Neuron (in vitro differentiated cells): ENCODE results near the gene ATP6AP2.

Experiments used
- H2AFZ ChIP-seq: one replicate; pipeline ENCODE4 v1.6.1; 2013; ENCODE audit warnings: low read depth, mild to moderate bottlenecking, inconsistent platforms, low read length, moderate library complexity
- H3K27me3 ChIP-seq: one replicate; pipeline ENCODE4 v1.6.1; 2013; ENCODE audit warnings: low read length; ENCODE audit not compliant: insufficient read depth
- H3K36me3 ChIP-seq: one replicate; pipeline ENCODE4 v1.6.1; 2013; ENCODE audit warnings: low read length; ENCODE audit not compliant: insufficient read depth
- H3K4me1 ChIP-seq: one replicate; pipeline ENCODE4 v1.6.1; 2013; ENCODE audit warnings: low read length; ENCODE audit not compliant: insufficient read depth
- H3K4me3 ChIP-seq: 2 replicates; pipeline ENCODE4 v1.5.1; 2013; ENCODE audit warnings: mild to moderate bottlenecking, low read length, moderate library complexity
- H3K9me3 ChIP-seq: one replicate; pipeline ENCODE4 v1.6.1; 2013; ENCODE audit warnings: low read length

Gene ATP6AP2, protein sequence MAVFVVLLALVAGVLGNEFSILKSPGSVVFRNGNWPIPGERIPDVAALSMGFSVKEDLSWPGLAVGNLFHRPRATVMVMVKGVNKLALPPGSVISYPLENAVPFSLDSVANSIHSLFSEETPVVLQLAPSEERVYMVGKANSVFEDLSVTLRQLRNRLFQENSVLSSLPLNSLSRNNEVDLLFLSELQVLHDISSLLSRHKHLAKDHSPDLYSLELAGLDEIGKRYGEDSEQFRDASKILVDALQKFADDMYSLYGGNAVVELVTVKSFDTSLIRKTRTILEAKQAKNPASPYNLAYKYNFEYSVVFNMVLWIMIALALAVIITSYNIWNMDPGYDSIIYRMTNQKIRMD

DNA sequence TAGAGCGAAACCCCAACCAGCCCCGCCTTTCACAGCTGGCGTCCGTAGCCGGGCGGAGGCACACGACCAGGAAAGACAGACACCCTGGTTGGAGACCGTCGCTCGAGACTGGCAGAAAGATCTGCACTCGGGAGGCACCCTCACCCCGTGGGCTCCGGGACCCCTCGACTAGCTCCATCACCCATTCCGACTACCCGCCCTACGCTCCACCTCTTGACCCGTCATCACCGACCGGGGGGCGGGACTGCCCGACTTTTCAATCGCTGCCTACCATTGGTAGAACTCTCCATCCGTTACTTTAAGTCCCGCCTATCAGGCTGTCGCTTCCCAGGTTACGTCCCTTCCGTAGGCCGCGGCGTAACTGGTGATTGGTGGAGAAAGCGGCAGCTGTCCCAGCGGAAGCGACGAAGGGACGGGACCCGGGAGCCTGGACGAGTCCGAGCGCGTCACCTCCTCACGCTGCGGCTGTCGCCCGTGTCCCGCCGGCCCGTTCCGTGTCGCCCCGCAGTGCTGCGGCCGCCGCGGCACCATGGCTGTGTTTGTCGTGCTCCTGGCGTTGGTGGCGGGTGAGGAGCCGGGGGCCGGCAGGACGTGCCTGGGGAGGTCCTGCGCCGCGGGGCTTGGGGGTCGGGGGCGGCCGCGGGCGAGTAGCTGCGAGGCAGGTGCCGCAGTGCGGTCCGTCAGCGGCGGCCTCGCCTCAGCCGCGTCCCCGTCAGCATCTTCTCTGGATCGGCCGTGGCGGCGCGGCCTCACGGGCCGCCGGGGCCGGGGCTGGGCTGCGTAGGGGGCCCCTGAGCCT is at the start of gene ATP6AP2:
Gene ATP6AP2 (plus strand): TSS at position 434 of the 799 bp plus-strand sequence. CDS start 96 bp downstream, at position 530.
- peak within 1 kb of the TSS; percentile 75 for H3K4me3 ChIP-seq
- H3K27me3 ChIP-seq = no peaks in the 10 kb centered on the region
- no peaks in the 10 kb centered on the region for H3K9me3 ChIP-seq
- H3K36me3 ChIP-seq = no peaks in the 10 kb centered on the region
- H3K4me1 ChIP-seq = no peaks in the 10 kb centered on the region
- peak within 1 kb of the TSS; percentile 72 for H2AFZ ChIP-seq

DNA sequence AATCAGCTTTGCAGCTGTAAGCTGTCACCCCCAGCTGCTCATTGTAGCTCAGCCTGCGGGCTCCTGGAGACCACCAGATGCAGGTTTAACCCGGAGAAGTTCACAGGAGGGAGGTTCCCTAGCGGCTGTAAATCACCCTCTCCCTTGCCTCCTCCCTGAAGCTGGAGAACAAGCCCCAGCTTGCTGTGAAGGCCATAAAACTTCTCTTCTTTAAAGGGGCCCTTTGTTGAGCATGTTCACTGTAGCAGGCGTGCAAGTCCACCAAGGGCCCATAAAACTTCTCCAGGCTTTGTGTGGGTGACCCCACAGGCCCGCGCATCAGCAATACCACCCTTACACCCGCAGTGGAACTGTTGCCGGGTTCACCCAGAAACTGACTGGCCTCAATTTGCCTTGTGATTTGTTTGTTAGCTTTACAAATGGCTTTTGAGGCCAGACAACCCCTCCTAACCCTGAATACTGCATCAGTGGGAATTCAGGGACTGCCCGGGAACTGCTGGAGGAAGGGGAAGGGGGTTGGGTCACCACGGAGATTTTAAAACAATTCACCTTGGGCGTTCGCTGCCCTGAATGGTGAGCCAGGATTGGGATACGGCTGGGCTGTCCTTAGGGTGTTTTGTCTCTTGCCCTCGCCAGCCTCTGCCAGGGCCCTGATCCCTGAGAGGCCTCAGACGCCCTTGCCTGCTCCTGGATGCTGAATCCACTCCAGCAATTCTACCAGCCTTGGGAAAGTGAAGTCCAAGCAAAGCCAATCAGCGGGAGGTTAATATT is 49.5 kb upstream of the ATP6AP2 start:
- H3K36me3 ChIP-seq = no peaks in the 10 kb centered on the region
- H3K27me3 ChIP-seq = no peaks in the 10 kb centered on the region
- H3K4me3 ChIP-seq = no peak overlapping the region
- H3K9me3 ChIP-seq = no peaks in the 10 kb centered on the region
- no peak overlapping the region for H2AFZ ChIP-seq
- peaks cover 3% of the 10 kb centered on the region for H3K4me1 ChIP-seq

DNA sequence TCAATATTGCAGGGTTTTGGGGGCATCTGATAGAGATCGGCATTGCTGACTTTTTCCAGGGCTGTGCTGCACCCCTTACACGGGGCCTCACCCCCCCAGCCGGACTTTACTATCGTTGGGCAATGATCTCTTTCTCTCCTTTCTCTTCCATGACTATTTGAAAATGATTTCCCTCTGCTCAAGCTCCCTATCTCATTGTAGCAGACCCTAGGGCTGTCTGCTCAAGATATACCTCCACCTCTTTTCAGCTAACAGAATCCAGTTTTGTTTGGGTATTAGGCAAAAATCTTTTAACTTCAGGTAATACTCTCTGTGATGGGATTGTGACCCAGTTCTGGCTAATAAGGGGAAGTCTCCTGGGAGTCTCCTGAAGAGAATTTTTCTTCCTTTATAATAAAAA is 43.5 kb upstream of the ATP6AP2 start:
- H3K4me3 ChIP-seq = no peak overlapping the region
- no peaks in the 10 kb centered on the region for H3K36me3 ChIP-seq
- H3K4me1 ChIP-seq = no peaks in the 10 kb centered on the region
- H3K9me3 ChIP-seq = no peaks in the 10 kb centered on the region
- H3K27me3 ChIP-seq = peaks cover 10% of the 10 kb centered on the region
- no peak overlapping the region for H2AFZ ChIP-seq

DNA sequence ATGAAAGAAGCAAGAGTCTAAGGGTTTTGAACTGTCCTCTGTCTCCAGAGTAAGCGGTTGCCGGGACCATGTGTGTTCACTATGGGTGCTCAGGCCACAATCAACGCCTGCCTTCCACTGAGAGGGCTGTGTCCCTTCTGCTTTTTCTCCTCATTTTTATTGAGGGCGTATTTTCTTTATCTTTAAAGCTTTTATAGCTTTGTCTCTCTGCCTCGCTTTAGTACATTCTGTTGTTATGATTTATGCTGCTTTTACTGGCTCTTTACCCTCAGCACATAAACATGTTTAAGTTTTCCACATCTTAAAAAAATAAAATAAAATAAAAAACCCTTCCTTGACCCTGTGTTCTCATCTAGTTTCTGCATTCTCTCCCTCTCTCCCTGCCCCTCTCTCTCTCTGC is 42.4 kb upstream of the ATP6AP2 start:
- Histone ChIP-seq H3K4me1 (no peaks in the 10 kb centered on the region), H3K36me3 (no peaks in the 10 kb centered on the region), H3K9me3 (no peaks in the 10 kb centered on the region), H3K27me3 (peaks cover 10% of the 10 kb centered on the region), H3K4me3 (no peak overlapping the region), H2AFZ (no peak overlapping the region)

DNA sequence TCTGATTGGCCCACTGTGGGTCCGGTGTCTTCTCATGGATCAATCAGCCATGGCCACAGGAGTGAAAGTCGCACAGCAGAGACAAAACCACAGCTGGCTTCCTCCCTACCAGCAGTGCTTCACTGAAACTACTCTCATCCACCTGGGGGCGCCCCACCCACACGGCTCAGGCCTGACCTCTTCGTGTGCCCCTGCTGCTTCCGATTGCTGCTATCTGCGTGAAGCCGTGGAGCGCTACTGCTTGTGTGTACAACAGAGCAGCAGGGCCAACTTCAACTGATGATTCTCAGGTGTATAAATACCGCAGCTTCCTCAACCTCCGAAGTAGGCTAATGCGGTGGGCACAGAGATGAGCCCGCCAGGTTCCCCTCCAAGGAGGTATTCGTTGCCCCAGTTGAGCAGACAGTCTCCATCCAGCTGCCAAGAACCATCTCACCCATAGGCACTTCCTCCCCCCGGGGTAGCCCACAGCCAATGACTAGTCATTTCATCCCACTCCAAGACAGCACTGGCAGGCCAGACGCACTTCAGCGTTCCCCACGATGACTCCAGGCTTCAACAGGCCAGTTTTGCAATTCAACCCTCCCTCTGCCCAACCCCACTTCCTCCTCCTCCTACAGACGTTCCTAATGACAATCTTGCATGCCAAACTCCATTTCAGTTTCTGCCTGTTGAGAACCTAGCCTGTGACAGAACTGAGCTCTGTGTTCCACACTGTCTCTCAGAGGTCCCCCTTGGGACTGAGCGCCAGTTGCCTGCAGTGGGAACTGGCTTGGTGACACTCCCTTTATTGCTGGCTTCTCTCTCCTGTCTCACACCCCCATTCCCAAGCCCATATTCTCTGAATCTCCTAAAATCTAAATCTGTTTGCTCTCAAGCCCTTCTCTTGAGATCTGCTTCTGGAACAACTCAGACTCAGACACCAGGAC is 41.3 kb upstream of the ATP6AP2 start:
- Histone ChIP-seq H3K36me3 (no peaks in the 10 kb centered on the region), H3K4me1 (peaks cover 2% of the 10 kb centered on the region), H3K27me3 (peaks cover 10% of the 10 kb centered on the region), H3K9me3 (no peaks in the 10 kb centered on the region), H2AFZ (no peak overlapping the region), H3K4me3 (no peak overlapping the region)

DNA sequence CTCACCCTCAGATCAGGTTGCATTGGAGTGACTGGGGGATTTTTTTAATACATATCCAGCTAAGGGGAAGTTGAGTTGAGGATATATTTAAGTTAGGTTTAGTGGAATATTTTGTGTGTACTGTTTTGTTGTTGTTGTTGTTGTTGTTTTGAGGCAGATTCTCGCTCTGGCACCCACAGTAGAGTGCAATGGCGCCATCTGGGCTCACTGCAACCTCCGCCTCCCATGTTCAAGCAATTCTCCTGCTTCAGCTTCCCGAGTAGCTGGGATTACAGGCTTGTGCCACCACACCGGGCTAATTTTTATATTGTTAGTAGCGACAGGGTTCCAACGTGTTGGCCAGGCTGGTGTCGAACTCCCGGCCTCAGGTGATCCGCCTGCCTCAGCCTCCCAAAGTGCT is 38.6 kb upstream of the ATP6AP2 start:
- Histone ChIP-seq H3K36me3 (no peaks in the 10 kb centered on the region), H2AFZ (no peak overlapping the region), H3K9me3 (no peaks in the 10 kb centered on the region), H3K4me1 (peaks cover 5% of the 10 kb centered on the region), H3K27me3 (peaks cover 10% of the 10 kb centered on the region), H3K4me3 (no peak overlapping the region)

DNA sequence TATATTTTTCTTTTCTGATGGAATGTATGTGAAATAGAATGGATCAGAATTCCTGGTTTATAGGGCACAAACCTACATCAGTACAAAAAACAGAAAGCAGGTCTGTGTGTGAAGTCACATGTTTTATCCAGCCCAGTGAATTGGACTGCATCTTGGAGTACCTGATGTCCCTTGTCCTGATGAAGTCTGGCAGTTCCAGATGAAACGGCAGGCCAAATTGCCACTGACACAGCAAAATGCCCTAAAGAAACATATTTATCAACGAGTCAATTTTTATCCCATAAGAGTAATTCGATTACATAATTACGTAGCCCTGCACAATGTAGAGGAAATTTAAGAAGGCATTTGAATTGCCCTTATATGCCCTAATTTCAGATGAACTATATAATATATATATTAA is 37.8 kb upstream of the ATP6AP2 start:
- peaks cover 7% of the 10 kb centered on the region for H3K27me3 ChIP-seq

DNA sequence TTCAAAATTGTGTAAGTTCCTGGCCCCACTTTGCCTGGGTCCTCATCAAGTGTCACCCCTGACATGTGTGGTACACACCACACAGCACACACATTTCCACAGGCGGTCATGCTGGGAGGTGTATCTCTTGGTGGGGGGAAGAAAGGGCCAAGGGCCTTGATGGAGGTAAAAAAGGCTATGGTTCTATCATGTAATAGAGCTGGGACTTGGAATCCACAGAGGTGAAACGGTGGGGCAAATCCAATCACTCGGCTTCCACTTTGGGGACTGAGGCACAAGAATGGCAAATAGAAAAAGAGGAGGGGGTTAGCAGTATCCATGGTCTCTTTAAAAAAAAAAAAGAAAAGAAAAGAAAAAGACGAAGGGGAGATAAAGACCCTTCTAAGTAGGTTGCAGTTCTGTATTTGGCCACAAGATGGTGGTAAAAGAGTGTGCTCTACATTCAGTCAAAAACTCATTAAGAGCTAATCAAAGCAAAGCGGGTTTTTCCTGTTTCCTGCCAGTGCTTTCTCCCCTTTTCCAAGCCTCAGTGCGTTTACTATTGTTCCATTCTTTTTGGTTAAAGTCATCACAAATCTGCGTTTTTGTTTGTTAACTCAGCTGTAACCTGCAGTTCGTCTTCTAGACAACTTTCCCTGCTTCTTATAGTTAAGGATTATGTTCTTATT is 37.0 kb upstream of the ATP6AP2 start:
- peak overlapping the region; percentile 53 for H2AFZ ChIP-seq
- H3K4me1 ChIP-seq = peaks cover 5% of the 10 kb centered on the region
- peaks cover 1% of the 10 kb centered on the region for H3K27me3 ChIP-seq
- H3K9me3 ChIP-seq = no peaks in the 10 kb centered on the region
- no peaks in the 10 kb centered on the region for H3K36me3 ChIP-seq
- H3K4me3 ChIP-seq = no peak overlapping the region

More for the DNA sequence above, 37.8 kb upstream of the ATP6AP2 start:
- Histone ChIP-seq H3K36me3 (no peaks in the 10 kb centered on the region), H3K9me3 (no peaks in the 10 kb centered on the region), H2AFZ (no peak overlapping the region), H3K4me1 (peaks cover 5% of the 10 kb centered on the region), H3K4me3 (no peak overlapping the region)

DNA sequence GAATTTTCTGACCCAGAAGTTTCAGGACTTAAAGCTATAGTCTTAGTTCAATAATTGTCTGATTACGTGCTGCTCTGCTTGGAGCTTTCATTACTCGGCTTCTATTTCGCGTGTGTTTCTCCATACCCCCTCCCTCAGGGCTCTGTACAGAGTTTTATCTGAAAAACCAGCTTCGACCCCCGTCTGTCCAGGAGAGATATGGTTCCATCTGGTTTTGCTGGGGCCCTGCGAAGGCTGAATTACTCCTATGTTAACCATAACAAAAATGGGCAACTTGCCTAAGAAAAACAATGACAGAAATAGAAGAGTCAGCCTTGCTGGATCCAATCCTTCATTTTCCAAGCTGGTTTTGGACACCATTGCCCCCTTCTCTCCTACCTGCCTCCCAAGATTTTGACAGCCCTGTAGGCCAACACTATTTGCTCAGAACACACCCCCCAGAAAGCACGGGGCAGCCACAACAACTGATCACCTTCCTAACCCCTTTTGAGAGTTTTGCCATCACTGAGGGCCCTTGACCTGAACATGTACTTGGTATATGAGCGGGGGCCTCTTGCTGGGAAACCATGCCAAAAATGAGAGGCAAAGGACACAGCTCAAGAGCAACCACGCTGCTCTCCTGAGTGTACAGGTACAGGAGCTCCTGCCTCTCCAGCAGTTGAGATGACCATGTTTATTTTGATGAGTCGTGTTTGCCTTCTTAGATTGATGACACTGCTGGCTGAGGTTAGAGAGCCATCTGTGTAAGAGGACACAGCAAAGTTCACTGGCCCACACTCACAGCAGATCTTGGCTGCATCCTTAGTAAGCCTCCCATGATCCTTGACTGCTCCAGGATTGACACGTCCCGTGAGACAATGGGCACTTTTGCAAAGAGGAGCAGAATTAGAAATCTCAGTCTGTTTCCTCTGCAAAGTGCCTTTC is 36.2 kb upstream of the ATP6AP2 start:
- Histone ChIP-seq H3K4me1 (peaks cover 5% of the 10 kb centered on the region), H2AFZ (no peak overlapping the region), H3K9me3 (no peaks in the 10 kb centered on the region), H3K4me3 (no peak overlapping the region), H3K36me3 (no peaks in the 10 kb centered on the region), H3K27me3 (no peaks in the 10 kb centered on the region)

DNA sequence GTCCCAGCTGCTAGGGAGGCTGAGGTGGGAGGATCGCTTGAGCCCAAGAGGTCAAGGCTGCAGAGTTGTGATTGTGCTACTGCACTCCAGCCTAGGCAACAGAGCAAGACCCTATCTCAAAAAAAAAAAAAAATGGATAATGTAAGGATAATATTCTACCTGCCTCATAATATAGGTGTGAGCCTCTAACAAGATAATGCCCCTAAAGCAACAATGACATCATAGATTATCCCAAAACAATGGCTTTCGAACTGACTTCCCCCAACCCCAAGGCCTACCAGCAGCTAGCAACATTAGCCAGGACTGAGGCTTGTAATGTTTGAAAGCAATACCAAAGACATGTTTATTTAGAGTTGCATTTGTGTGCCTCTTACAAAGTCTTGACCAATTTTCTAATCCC is 33.9 kb upstream of the ATP6AP2 start:
- Histone ChIP-seq H3K36me3 (no peaks in the 10 kb centered on the region), H2AFZ (no peak overlapping the region), H3K4me3 (no peak overlapping the region), H3K4me1 (peaks cover 5% of the 10 kb centered on the region), H3K27me3 (no peaks in the 10 kb centered on the region), H3K9me3 (no peaks in the 10 kb centered on the region)

DNA sequence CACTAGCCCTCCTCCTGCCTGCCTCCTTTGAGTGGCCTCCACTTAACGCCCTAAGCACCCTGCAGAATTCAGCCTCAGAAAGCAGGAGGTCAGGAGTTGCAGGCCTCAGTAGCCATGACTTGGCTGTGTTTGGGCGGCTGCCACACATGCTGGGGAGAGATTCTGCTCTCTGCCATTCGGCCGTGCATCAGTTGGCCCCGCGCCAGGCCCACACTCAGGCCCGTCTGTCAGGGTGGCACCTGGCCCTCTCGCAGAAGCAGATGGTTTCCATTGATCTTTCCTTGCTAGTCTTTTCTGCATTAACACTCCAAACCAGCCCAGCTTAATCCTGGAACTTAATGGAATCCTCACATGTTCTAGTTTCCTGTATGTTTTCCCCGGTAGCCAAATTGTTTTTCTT is 30.7 kb upstream of the ATP6AP2 start:
- H3K9me3 ChIP-seq = no peaks in the 10 kb centered on the region
- H2AFZ ChIP-seq = no peak overlapping the region
- H3K4me3 ChIP-seq = no peak overlapping the region
- H3K4me1 ChIP-seq = peaks cover under 1% of the 10 kb centered on the region
- no peaks in the 10 kb centered on the region for H3K36me3 ChIP-seq
- H3K27me3 ChIP-seq = peaks cover 4% of the 10 kb centered on the region
